ENCODE data around the gene OR10G3. TPM values are rescaled to one million over a fixed set of nuclear protein-coding genes. Genes with fewer than 3 reads are reported as not detected.

The OR10G3 gene
- total RNA-seq, 2 donors from 2014 or later = not detected

- H3K36me3 ChIP-seq = no peaks in the 10 kb centered on the region
- no peak for TF ChIP-seq POLR2A (IDR thresholded peaks at IDR 0.05)
- TF ChIP-seq, protein P1, sequence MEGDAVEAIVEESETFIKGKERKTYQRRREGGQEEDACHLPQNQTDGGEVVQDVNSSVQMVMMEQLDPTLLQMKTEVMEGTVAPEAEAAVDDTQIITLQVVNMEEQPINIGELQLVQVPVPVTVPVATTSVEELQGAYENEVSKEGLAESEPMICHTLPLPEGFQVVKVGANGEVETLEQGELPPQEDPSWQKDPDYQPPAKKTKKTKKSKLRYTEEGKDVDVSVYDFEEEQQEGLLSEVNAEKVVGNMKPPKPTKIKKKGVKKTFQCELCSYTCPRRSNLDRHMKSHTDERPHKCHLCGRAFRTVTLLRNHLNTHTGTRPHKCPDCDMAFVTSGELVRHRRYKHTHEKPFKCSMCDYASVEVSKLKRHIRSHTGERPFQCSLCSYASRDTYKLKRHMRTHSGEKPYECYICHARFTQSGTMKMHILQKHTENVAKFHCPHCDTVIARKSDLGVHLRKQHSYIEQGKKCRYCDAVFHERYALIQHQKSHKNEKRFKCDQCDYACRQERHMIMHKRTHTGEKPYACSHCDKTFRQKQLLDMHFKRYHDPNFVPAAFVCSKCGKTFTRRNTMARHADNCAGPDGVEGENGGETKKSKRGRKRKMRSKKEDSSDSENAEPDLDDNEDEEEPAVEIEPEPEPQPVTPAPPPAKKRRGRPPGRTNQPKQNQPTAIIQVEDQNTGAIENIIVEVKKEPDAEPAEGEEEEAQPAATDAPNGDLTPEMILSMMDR (IDR thresholded peaks at IDR 0.05) = no peak
- no peak for TF ChIP-seq POLR2AphosphoS5 (IDR thresholded peaks at IDR 0.05)
- no peak for DNase-seq (ENCODE audit: low spot score)
- H3K4me3 ChIP-seq = peak overlapping the region; percentile 3 to 18
- peaks cover 2% of the 10 kb centered on the region for H3K27me3 ChIP-seq (replicated peaks; ENCODE audit: insufficient read depth)
- no peaks in the 10 kb centered on the region for H3K4me1 ChIP-seq (replicated peaks)
- intact Hi-C loops (cut with DNase I) = no loop called here
- WGBS = 1% methylated on average over 25 of the region's 25 CpGs
- H3K9me3 ChIP-seq = no peaks in the 10 kb centered on the region
- no peak overlapping the region for H3K27ac ChIP-seq
Measured at GRCh38 chr14:21536418-21537089, 43.3 kb downstream of the OR10G3 start.

GRCh38 chr14:21535545-21536417 is 44.1 kb downstream of the OR10G3 start:
- intact Hi-C loops (cut with DNase I) = no loop called here
- Histone ChIP-seq H3K9me3 (no peaks in the 10 kb centered on the region), H3K36me3 (no peaks in the 10 kb centered on the region), H3K4me3 (no peak overlapping the region), H3K27ac (no peak overlapping the region), H3K27me3 (replicated peaks; ENCODE audit: insufficient read depth) (peaks cover 2% of the 10 kb centered on the region), H3K4me1 (replicated peaks) (no peaks in the 10 kb centered on the region)
- DNase-seq (ENCODE audit: low spot score) = no peak
- WGBS = 20% methylated on average over 6 of the region's 6 CpGs
- TF ChIP-seq POLR2AphosphoS5 (IDR thresholded peaks at IDR 0.05) = no peak
- TF ChIP-seq, protein P1 (IDR thresholded peaks at IDR 0.05) = no peak
- TF ChIP-seq POLR2A (IDR thresholded peaks at IDR 0.05) = no peak

GRCh38 chr14:21534576-21534975 is 45.3 kb downstream of the OR10G3 start:
- intact Hi-C loops (cut with DNase I) = no loop called here
- WGBS = 73% methylated on average over 4 of the region's 4 CpGs
- no peaks in the 10 kb centered on the region for H3K4me1 ChIP-seq (replicated peaks)
- no peak for DNase-seq (ENCODE audit: low spot score)
- H3K4me3 ChIP-seq = no peak overlapping the region
- peaks cover 2% of the 10 kb centered on the region for H3K27me3 ChIP-seq (replicated peaks; ENCODE audit: insufficient read depth)
- H3K36me3 ChIP-seq = no peaks in the 10 kb centered on the region
- TF ChIP-seq POLR2A (IDR thresholded peaks at IDR 0.05) (no peak), POLR2AphosphoS5 (IDR thresholded peaks at IDR 0.05) (no peak)
- TF ChIP-seq, protein P1 (IDR thresholded peaks at IDR 0.05) = no peak
- no peak overlapping the region for H3K27ac ChIP-seq
- no peaks in the 10 kb centered on the region for H3K9me3 ChIP-seq

GRCh38 chr14:21533294-21533693 is 46.6 kb downstream of the OR10G3 start:
- intact Hi-C loops (cut with DNase I) = no loop called here

More at GRCh38 chr14:21533294-21533693, 46.6 kb downstream of the OR10G3 start:
- Histone ChIP-seq H3K4me3 (no peak overlapping the region), H3K27ac (no peak overlapping the region), H3K27me3 (replicated peaks; ENCODE audit: insufficient read depth) (peaks cover 2% of the 10 kb centered on the region), H3K36me3 (no peaks in the 10 kb centered on the region), H3K9me3 (no peaks in the 10 kb centered on the region), H3K4me1 (replicated peaks) (no peaks in the 10 kb centered on the region)
- no peak for DNase-seq (ENCODE audit: low spot score)
- TF ChIP-seq, protein P1 (IDR thresholded peaks at IDR 0.05) = no peak
- TF ChIP-seq POLR2A (IDR thresholded peaks at IDR 0.05) (no peak), POLR2AphosphoS5 (IDR thresholded peaks at IDR 0.05) (no peak)
